Tibial nerve (tissue), 4 donors: ENCODE results near the gene PMIS2. TPM values are rescaled to one million over a fixed set of nuclear protein-coding genes. Genes with fewer than 3 reads are reported as not detected.
A peak's percentile ranks its signal among the peaks of the same experiment; 100 is the strongest.

Experiments used
- DNase-seq, 2 donors: peaks; one replicate each; pipeline ENCODE4 v3.0.0-alpha.2; 2019; ENCODE audit warnings: low spot score in 2 of 2
- H3K27ac ChIP-seq, 4 donors: fragments of 200-600 bp; sonication (generic) in 3 of 4; one replicate each; pipeline ENCODE4 v1.5.1; 2017 to 2019; ENCODE audit warnings: mild to moderate bottlenecking in 1 of 4
- H3K27me3 ChIP-seq, 2 donors: fragments of 200-600 bp; sonication (generic) in 1 of 2; one replicate each; pipeline versions ENCODE4 v1.5.1 to v1.6.0; 2017 to 2019
- H3K36me3 ChIP-seq, 3 donors: fragments of 200-600 bp; sonication (generic); one replicate each; pipeline ENCODE4 v1.5.1; 2018 to 2019
- H3K4me1 ChIP-seq, 4 donors: fragments of 200-600 bp; sonication (generic) in 3 of 4; one replicate each; pipeline ENCODE4 v1.5.1; 2017 to 2019
- H3K4me3 ChIP-seq, 4 donors: fragments of 200-600 bp; sonication (generic) in 3 of 4; one replicate each; pipeline ENCODE4 v1.5.1; 2017 to 2019; ENCODE audit warnings: mild to moderate bottlenecking in 1 of 4, moderate library complexity in 1 of 4
- H3K9me3 ChIP-seq, 4 donors: fragments of 200-600 bp; sonication (generic) in 3 of 4; one replicate each; pipeline ENCODE4 v1.5.1; 2017 to 2019
- EP300 ChIP-seq, 2 donors: sonication (generic); formaldehyde crosslinking; IDR thresholded peaks; one replicate each; pipeline ENCODE4 v1.6.1; 2017; ENCODE audit warnings: antibody characterized with exemption in 2 of 2, mild to moderate bottlenecking in 1 of 2
- POLR2A ChIP-seq, 2 donors: fragments of 450-650 bp; IDR thresholded peaks; one replicate each; pipeline ENCODE4 v1.6.1; 2017; ENCODE audit warnings: antibody characterized with exemption in 2 of 2, mild to moderate bottlenecking in 2 of 2, moderate library complexity in 2 of 2
- WGBS, 2 donors: methylation state at CpG; one replicate each; pipeline ENCODE4 v1.1.5; 2018; 5-methylcytosine and 5-hydroxymethylcytosine counted together
- total RNA-seq, 4 donors: library from RNA; depleted of rRNA; stranded (reverse); fragments of >200 nt; gene quantifications; one replicate each; pipeline ENCODE4 v1.1.0, GENCODE V29; 2016
- TF ChIP-seq, protein P1 (sequence below), 5 experiments: fragments of 200-600 bp in 3 of 5; fragments of 450-650 bp in 2 of 5; sonication (generic) in 3 of 5; IDR thresholded peaks; one replicate each; pipeline ENCODE4 v1.5.1; 2016 to 2019; ENCODE audit warnings: antibody characterized with exemption in 5 of 5, mild to moderate bottlenecking in 3 of 5, moderate library complexity in 2 of 5

PMIS2 gene
- total RNA-seq, 4 donors from 2014 or later, result not detected

DNA sequence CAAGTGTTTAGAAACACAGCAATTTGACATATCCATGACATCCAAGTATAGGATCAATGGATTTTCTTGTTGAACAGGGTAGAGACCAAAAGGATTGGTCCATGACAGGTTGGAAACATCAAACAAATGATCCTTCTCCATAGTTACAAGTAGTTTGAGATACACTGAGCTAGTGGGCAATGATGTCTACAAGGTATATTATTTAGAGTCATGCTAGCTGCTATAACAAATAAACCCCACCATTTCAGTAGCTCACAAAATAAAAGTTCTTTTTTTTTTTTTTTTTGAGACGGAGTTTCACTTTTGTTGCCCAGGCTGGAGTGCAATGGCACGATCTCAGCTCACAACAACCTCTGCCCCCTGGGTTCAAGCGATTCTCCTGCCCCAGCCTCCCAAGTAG, 21.7 kb downstream of the PMIS2 start:
- WGBS, 2 donors, result 77 to 81% methylated on average over 3 of the region's 3 CpGs
- peaks cover 0 to 20% (median 0%) of the 10 kb centered on the region in 4 donors for H3K9me3 ChIP-seq
- H3K4me3 ChIP-seq, result no peak overlapping the region
- no peak overlapping the region for H3K27ac ChIP-seq
- H3K4me1 ChIP-seq, result peaks cover 0 to 8% (median 5%) of the 10 kb centered on the region in 4 donors
- TF ChIP-seq POLR2A (IDR thresholded peaks at IDR 0.05) (no peak), EP300 (IDR thresholded peaks at IDR 0.05) (no peak)
- TF ChIP-seq, protein P1, sequence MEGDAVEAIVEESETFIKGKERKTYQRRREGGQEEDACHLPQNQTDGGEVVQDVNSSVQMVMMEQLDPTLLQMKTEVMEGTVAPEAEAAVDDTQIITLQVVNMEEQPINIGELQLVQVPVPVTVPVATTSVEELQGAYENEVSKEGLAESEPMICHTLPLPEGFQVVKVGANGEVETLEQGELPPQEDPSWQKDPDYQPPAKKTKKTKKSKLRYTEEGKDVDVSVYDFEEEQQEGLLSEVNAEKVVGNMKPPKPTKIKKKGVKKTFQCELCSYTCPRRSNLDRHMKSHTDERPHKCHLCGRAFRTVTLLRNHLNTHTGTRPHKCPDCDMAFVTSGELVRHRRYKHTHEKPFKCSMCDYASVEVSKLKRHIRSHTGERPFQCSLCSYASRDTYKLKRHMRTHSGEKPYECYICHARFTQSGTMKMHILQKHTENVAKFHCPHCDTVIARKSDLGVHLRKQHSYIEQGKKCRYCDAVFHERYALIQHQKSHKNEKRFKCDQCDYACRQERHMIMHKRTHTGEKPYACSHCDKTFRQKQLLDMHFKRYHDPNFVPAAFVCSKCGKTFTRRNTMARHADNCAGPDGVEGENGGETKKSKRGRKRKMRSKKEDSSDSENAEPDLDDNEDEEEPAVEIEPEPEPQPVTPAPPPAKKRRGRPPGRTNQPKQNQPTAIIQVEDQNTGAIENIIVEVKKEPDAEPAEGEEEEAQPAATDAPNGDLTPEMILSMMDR (IDR thresholded peaks at IDR 0.05), result no peak
- H3K27me3 ChIP-seq, result no peaks in the 10 kb centered on the region
- no peaks in the 10 kb centered on the region for H3K36me3 ChIP-seq
- DNase-seq, result no peak

DNA sequence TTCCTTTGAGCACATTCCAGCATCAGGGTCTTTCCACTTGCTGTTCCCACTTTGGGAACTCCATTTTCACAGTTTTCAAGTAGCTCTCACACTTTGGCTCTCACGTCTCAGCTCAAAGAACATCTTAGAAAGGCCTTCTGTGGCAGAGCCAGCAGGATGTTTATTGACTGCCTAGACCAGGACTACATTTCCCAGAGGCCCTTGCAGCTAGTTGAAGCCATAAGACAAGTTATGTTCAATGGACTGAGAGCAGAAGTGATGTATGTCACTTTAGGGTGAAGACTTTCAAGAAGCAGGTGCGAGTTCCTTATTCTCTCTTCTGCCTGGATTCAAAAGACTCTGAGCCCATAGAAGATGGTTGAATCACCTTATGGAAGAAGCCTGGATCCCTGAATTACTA, 22.3 kb downstream of the PMIS2 start:
- no peaks in the 10 kb centered on the region for H3K27me3 ChIP-seq
- no peak for DNase-seq

DNA sequence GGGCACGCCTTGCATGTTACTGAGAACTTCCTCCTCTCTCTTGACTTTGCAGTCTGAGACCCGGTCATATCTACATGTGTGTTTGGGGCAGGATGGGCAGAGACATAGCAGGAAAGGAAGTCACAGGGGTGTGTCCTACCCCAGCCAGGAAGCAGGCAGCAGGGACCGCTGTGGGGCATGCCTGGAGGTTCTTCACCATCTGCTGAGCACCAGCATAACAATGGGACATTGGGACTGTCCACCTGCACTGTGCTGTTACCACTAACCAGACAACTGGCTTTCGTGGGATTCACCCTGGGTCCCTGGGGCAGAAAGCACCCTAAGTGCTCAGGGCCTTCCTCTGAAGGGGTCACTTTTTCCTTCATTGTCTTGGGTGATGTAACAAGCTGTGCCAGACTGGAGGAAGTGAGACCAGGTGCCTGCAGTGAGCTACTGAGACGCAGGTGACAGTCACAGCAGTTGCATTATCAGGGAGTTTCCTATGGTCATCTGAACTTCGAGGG, 23.9 kb downstream of the PMIS2 start:
- WGBS, 2 donors, result 53 to 85% methylated on average over 4 to 5 of the region's 6 CpGs
- peaks cover 0 to 15% (median 7%) of the 10 kb centered on the region in 4 donors for H3K4me1 ChIP-seq

More for the DNA sequence above, 22.3 kb downstream of the PMIS2 start:
- 72 to 80% methylated on average over 2 of the region's 2 CpGs for WGBS, 2 donors
- H3K9me3 ChIP-seq, result peaks cover 0 to 20% (median 0%) of the 10 kb centered on the region in 4 donors
- TF ChIP-seq EP300 (IDR thresholded peaks at IDR 0.05) (no peak), POLR2A (IDR thresholded peaks at IDR 0.05) (no peak)
- TF ChIP-seq, protein P1 (IDR thresholded peaks at IDR 0.05), result no peak
- H3K4me3 ChIP-seq, result no peak overlapping the region
- H3K4me1 ChIP-seq, result peaks cover 0 to 13% (median 7%) of the 10 kb centered on the region in 4 donors
- no peaks in the 10 kb centered on the region for H3K36me3 ChIP-seq
- no peak overlapping the region for H3K27ac ChIP-seq

DNA sequence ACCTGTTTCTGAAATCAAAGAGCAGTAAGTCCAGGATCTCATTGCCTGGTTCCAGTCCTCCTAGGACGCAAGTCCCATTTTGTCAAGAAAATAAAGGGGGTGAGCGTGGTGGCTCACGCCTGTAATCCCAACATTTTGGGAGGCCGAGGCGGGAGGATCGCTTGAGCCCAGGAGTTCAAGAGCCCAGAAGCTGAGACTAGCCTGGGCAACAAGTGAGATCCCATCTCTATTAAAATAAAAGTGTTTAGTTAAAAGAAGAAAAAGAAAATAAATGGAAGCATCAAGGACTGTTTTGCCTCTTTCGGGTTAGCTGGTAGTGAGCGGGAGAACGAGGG, 26.2 kb downstream of the PMIS2 start:
- H3K4me3 ChIP-seq, result peak overlapping the region; percentile 51 to 91 (median 81)
- TF ChIP-seq POLR2A (IDR thresholded peaks at IDR 0.05), result no peak
- TF ChIP-seq, protein P1 (IDR thresholded peaks at IDR 0.05), result no peak
- no peak for TF ChIP-seq EP300 (IDR thresholded peaks at IDR 0.05)
- peak overlapping the region; percentile 61 to 89 (median 76) for H3K27ac ChIP-seq
- H3K36me3 ChIP-seq, result peaks cover 0 to 25% (median 0%) of the 10 kb centered on the region in 3 donors
- peaks cover 0 to 15% (median 0%) of the 10 kb centered on the region in 4 donors for H3K9me3 ChIP-seq
- no peaks in the 10 kb centered on the region for H3K27me3 ChIP-seq
- DNase-seq, result no peak
- WGBS, 2 donors, result 38 to 44% methylated on average over 9 of the region's 9 CpGs
- H3K4me1 ChIP-seq, result peaks cover 0 to 15% (median 7%) of the 10 kb centered on the region in 4 donors

More for the DNA sequence above, 23.9 kb downstream of the PMIS2 start:
- Histone ChIP-seq H3K36me3 (peaks cover 0 to 3% (median 0%) of the 10 kb centered on the region in 3 donors), H3K4me3 (no peak overlapping the region), H3K9me3 (peaks cover 0 to 20% (median 0%) of the 10 kb centered on the region in 4 donors), H3K27me3 (no peaks in the 10 kb centered on the region), H3K27ac (peak overlapping the region in 1 of 4 donors; percentile 15)
- no peak for DNase-seq
- TF ChIP-seq POLR2A (IDR thresholded peaks at IDR 0.05), result no peak
- TF ChIP-seq, protein P1 (IDR thresholded peaks at IDR 0.05), result no peak
- no peak for TF ChIP-seq EP300 (IDR thresholded peaks at IDR 0.05)

DNA sequence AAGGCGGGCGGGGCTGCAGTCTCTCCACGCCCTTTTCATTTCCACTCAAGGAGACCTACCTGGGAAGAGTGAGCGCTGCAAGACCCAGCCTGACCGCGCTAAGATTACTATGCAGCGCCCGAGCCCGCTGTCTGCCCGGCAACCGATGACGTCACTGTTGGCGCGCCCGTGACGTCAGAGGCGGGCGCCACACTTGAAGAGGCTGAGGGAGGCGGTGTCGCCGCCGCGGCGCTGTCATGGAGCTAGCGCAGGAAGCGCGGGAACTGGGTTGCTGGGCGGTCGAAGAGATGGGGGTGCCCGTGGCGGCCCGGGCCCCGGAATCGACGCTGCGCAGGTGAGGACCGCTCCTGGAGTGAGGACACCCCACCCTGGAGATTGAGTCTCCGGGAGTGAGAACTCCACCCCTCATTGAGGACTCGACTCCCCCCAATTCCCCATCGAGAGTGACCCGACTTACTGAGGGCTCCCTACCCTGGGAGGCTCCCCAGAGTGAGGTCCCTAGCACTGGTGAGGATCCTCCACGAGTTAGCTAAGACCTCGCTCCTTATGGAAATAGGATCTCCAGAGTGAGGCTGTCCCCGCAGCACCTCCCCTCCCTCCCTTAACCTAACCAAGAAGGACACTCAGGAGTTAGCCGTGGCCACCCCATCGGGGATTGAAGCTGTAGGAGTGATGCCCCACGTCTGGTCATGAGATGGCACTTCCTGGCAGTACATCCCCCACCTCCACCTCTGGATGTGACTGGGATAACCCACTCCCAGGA, 26.8 kb downstream of the PMIS2 start, which contains the start of gene HAUS5:
Gene HAUS5, plus strand, starts transcription at position 177 of the 763 bp plus-strand sequence. Its CDS starts 60 bp downstream, at position 237.
- Histone ChIP-seq H3K27ac (peak within 1 kb of the TSS; percentile 61 to 89 (median 76)), H3K4me3 (peak within 1 kb of the TSS; percentile 51 to 91 (median 81)), H3K36me3 (peaks cover 0 to 30% (median 0%) of the 10 kb centered on the region in 3 donors), H3K27me3 (no peaks in the 10 kb centered on the region), H3K4me1 (peaks cover 0 to 15% (median 7%) of the 10 kb centered on the region in 4 donors), H3K9me3 (peaks cover 0 to 9% (median 0%) of the 10 kb centered on the region in 4 donors)
- peak; percentile 95 to 96 for DNase-seq
- WGBS, 2 donors, result 0 to 2% methylated on average over 13 to 22 of the region's 47 CpGs
- TF ChIP-seq POLR2A (IDR thresholded peaks at IDR 0.05), result peak in 1 of 2 donors; percentile 49
- TF ChIP-seq, protein P1 (IDR thresholded peaks at IDR 0.05), result peak in 1 of 5 experiments; percentile 47
- peak; percentile 40 to 86 for TF ChIP-seq EP300 (IDR thresholded peaks at IDR 0.05)
